GM12878 (cell line): ENCODE measurements around the gene FAN1. TPM values are rescaled to one million over a fixed set of nuclear protein-coding genes. Genes with fewer than 3 reads are reported as not detected.

Experiments used
- ATAC-seq: fragments of 200-7000 bp; cut with Tn5 transposase; 3 replicates; pipeline ENCODE4 v1.9.1; 2020; ENCODE audit warnings: mild to moderate bottlenecking, moderate library complexity
- BruUV-seq: library from RNA; stranded (reverse); fragments of 400-500 nt; replicated peaks from 2 replicates; lab custom pipeline; 2021; lab: Mats Ljungman, UMichigan
- CTCF ChIA-PET: fragments of 300-600 bp; sonication (Branson Sonifier 250); formaldehyde crosslinking; extraction: SDS; loops from one replicate; lab custom pipeline; 2021; ENCODE audit warnings: inconsistent platforms; lab: Yijun Ruan, JAX
- POLR2A ChIA-PET: fragments of 350-600 bp; formaldehyde crosslinking; extraction: SDS; loops from one replicate; lab custom pipeline; 2021; ENCODE audit warnings: inconsistent platforms; lab: Charles Lee
- RAD21 ChIA-PET: fragments of 300-600 bp; sonication (Branson Sonifier 250); formaldehyde crosslinking; loops from one replicate; lab custom pipeline; 2023; ENCODE audit warnings: antibody characterized with exemption; ENCODE audit not compliant: unreplicated experiment; lab: Charles Lee
- SMC1A ChIA-PET: fragments of 300-600 bp; sonication (Branson Sonifier 250); formaldehyde crosslinking; loops from one replicate; lab custom pipeline; 2023; ENCODE audit not compliant: unreplicated experiment, uncharacterized antibody; lab: Charles Lee
- DNase-seq: peaks from one replicate; pipeline ENCODE4 v3.0.0-alpha.2; 2011; ENCODE audit warnings: low read depth, low spot score
- FAIRE-seq: peaks from 3 replicates; lab custom pipeline; 2011; peaks lifted over from hg19 to GRCh38; lab: Jason Lieb, UNC
- H2AFZ ChIP-seq: 2 replicates; pipeline ENCODE4 v1.6.0; 2011; ENCODE audit warnings: low read depth, low read length, control low read depth; ENCODE audit not compliant: control insufficient read depth
- H3K27ac ChIP-seq: 2 replicates; pipeline ENCODE4 v1.5.1; 2011; ENCODE audit warnings: control low read depth; ENCODE audit not compliant: control insufficient read depth, insufficient read depth
- H3K27me3 ChIP-seq, 2 experiments: replicated peaks in 1 of 2; 2 replicates each; pipeline versions ENCODE4 v1.6.0 to v1.6.1; 2011; ENCODE audit warnings: low read length in 1 of 2; ENCODE audit not compliant: control insufficient read depth in 2 of 2, insufficient read depth in 2 of 2
- H3K36me3 ChIP-seq, 2 experiments: 2 replicates each; pipeline ENCODE4 v1.5.1; 2011; ENCODE audit warnings: low read length in 1 of 2; ENCODE audit not compliant: control insufficient read depth in 2 of 2, insufficient read depth in 2 of 2
- H3K4me1 ChIP-seq: 2 replicates; pipeline ENCODE4 v1.6.1; 2011; ENCODE audit warnings: mild to moderate bottlenecking, low read length, moderate library complexity, mixed read lengths; ENCODE audit not compliant: control insufficient read depth, insufficient read depth
- H3K4me2 ChIP-seq: 2 replicates; pipeline ENCODE4 v1.6.0; 2011; ENCODE audit warnings: control low read depth; ENCODE audit not compliant: control insufficient read depth, insufficient read depth
- H3K4me3 ChIP-seq: fragments of 200-600 bp; sonication (generic); 2 replicates; pipeline ENCODE4 v1.5.1; 2016
- H3K79me2 ChIP-seq: 2 replicates; pipeline ENCODE4 v1.6.0; 2011; ENCODE audit warnings: low read length; ENCODE audit not compliant: control insufficient read depth, insufficient read depth
- H3K9ac ChIP-seq: 2 replicates; pipeline ENCODE4 v1.8.0; 2011; ENCODE audit warnings: low read length, control low read depth, mixed read lengths; ENCODE audit not compliant: control insufficient read depth, insufficient read depth
- H3K9me3 ChIP-seq: replicated peaks from 3 replicates; pipeline ENCODE4 v1.5.1; 2011; ENCODE audit warnings: mild to moderate bottlenecking, low read length; ENCODE audit not compliant: control insufficient read depth, insufficient read depth
- H4K20me1 ChIP-seq: 2 replicates; pipeline ENCODE4 v1.6.0; 2011; ENCODE audit not compliant: control insufficient read depth, insufficient read depth
- CHD4 ChIP-seq: fragments of 200-600 bp; sonication (generic); IDR thresholded peaks from 2 replicates; pipeline ENCODE4 v1.6.1; 2016; ENCODE audit warnings: mild to moderate bottlenecking
- HDAC2 ChIP-seq: fragments of 200-600 bp; sonication (generic); IDR thresholded peaks from 2 replicates; pipeline ENCODE4 v1.6.1; 2017
- IKZF2 ChIP-seq, 2 experiments: fragments of 450-650 bp; IDR thresholded peaks; 2 replicates each; pipeline ENCODE4 v1.6.1; 2017; ENCODE audit warnings: mild to moderate bottlenecking in 2 of 2, moderate library complexity in 2 of 2
- IRF4 ChIP-seq: IDR thresholded peaks from 2 replicates; pipeline ENCODE4 v1.6.1; 2011; ENCODE audit warnings: low read depth, low read length
- JUND ChIP-seq: IDR thresholded peaks from 2 replicates; pipeline ENCODE4 v1.6.1; 2012; ENCODE audit warnings: low read depth, mild to moderate bottlenecking, low read length, improper control_type of control experiment, moderate library complexity
- NR2C1 ChIP-seq: fragments of 450-650 bp; IDR thresholded peaks from 2 replicates; pipeline ENCODE4 v1.6.1; 2017; ENCODE audit warnings: antibody characterized with exemption, mild to moderate bottlenecking, moderate library complexity
- RELB ChIP-seq: fragments of 450-650 bp; IDR thresholded peaks from 2 replicates; pipeline ENCODE4 v1.6.1; 2017; ENCODE audit warnings: low read depth, mild to moderate bottlenecking, moderate library complexity
- SUZ12 ChIP-seq: fragments of 200-600 bp; sonication (generic); IDR thresholded peaks from one replicate; pipeline ENCODE4 v1.6.1; 2018; ENCODE audit warnings: antibody characterized with exemption, mild to moderate bottlenecking; ENCODE audit not compliant: unreplicated experiment
- WGBS: methylation state at CpG from one replicate; pipeline ENCODE4 v1.1.6; 2016; ENCODE audit warnings: low lambda C conversion rate; ENCODE audit not compliant: insufficient replicate concordance, insufficient coverage; ENCODE audit errors: missing lambda C conversion rate; 5-methylcytosine and 5-hydroxymethylcytosine counted together
- in situ Hi-C: fragments of 300-500 bp; cut with MboI; formaldehyde crosslinking; loops from 9 replicates; pipeline ENCODE4 v1.14.3; 2018; ENCODE audit warnings: mixed read lengths
- intact Hi-C: fragments of 100-400 bp; cut with micrococcal nuclease; formaldehyde crosslinking; loops from one replicate; pipeline ENCODE4 v1.14.2; 2022; ENCODE audit not compliant: unreplicated experiment
- polyA plus RNA-seq, 11 experiments: library from polyadenylated mRNA; depleted of rRNA in 4 of 11; unstranded in 6 of 11; stranded (reverse) in 5 of 11; fragments of >200 nt; fragmentation: Nextera tagmentation in 4 of 11; fragmentation: Illumina TruSeq in 1 of 11; extraction: Ambion mirVana in 4 of 11; extraction: Trizol in 1 of 11; gene quantifications; 1 replicate in 1 of 11; 2 replicates in 10 of 11; pipeline versions ENCODE4 v1.2.1 to v1.2.3, GENCODE V29; 2011 to 2016; ENCODE audit warnings: inconsistent platforms in 2 of 11, missing spikeins in 2 of 11, low read depth in 1 of 11
- total RNA-seq, 4 experiments: library from RNA; depleted of rRNA in 3 of 4; stranded (reverse); fragments of >200 nt in 3 of 4; fragmentation: Illumina TruSeq in 1 of 4; extraction: Trizol in 1 of 4; gene quantifications; 2 replicates each; pipeline versions ENCODE4 v1.2.1 to v1.2.3, GENCODE V29; 2013 to 2021

The FAN1 gene
- total and polyA plus RNA-seq, 10 of the 15 experiments (the other 5 are each of a cell fraction or from before 2014, with no cell fraction given): 0.55 to 18.6 (median 12.6) TPM

DNA sequence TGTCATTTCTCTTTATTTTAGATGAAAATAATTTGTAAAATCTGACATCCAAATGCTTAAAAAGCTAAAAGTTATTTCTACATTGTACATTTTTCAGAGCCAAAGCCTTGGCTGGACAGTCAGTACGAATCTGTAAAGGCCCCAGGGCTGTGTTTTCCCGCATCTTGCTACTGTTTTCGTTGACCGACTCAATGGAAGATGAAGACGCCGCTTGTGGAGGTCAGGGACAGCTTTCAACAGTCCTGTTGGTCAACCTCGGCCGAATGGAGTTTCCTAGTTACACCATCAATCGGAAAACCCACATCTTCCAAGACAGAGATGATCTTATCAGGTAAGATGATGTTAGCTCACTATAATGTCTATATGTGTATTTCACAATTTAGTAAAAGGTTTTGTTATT lies 10.0 kb downstream of the FAN1 start:
- FAIRE-seq: no peak

GRCh38 chr15:30917013-30917412 lies 13.3 kb downstream of the FAN1 start:
- no peak for FAIRE-seq
- RAD21 ChIA-PET: no interaction called here
- 73% methylated on average over 6 of the region's 6 CpGs for WGBS

More for the DNA sequence above, 10.0 kb downstream of the FAN1 start:
- CTCF ChIA-PET: no interaction called here
- no peak for DNase-seq
- no peak overlapping the region for H3K27ac ChIP-seq
- TF ChIP-seq JUND (no peak), IRF4 (no peak), SUZ12 (no peak), HDAC2 (no peak), NR2C1 (no peak), IKZF2 (IDR thresholded peaks at IDR 0.05) (no peak)
- no TSS peak for BruUV-seq
- POLR2A ChIA-PET: no interaction called here
- 97% methylated on average over 9 of the region's 9 CpGs for WGBS
- intact Hi-C loops (no loop called here), in situ Hi-C loops (no loop called here)
- H3K4me1 ChIP-seq: 0 out of 2 replicates have a peak, but pooled peaks cover 2% of the 10 kb centered on the region
- H4K20me1 ChIP-seq: no peaks in the 10 kb centered on the region
- H3K9ac ChIP-seq: no peak overlapping the region
- RAD21 ChIA-PET: no interaction called here
- no peak for ATAC-seq
- H3K4me2 ChIP-seq: no peak overlapping the region
- peaks cover 2 to 16% of the 10 kb centered on the region in 2 experiments; a peak in 3 of 4 replicates for H3K36me3 ChIP-seq
- H2AFZ ChIP-seq: no peak overlapping the region
- SMC1A ChIA-PET: no interaction called here
- no peak overlapping the region for H3K4me3 ChIP-seq
- no peaks in the 10 kb centered on the region for H3K9me3 ChIP-seq
- H3K79me2 ChIP-seq: no peaks in the 10 kb centered on the region
- no peaks in the 10 kb centered on the region for H3K27me3 ChIP-seq

More at GRCh38 chr15:30917013-30917412, 13.3 kb downstream of the FAN1 start:
- Histone ChIP-seq H3K9ac (no peak overlapping the region), H3K4me1 (peaks cover 19% of the 10 kb centered on the region), H3K4me2 (no peak overlapping the region), H3K9me3 (no peaks in the 10 kb centered on the region), H3K27ac (no peak overlapping the region), H4K20me1 (no peaks in the 10 kb centered on the region; the same call in 1 of the 2 replicates), H3K27me3 (no peaks in the 10 kb centered on the region), H3K4me3 (no peak overlapping the region), H2AFZ (no peak overlapping the region)
- no peak for DNase-seq
- SMC1A ChIA-PET: interaction anchor here (0.6 to 1.5 kb wide), 2 partner anchors 14 to 58 kb away, joined by 3 read pairs; no protein-coding TSS in a partner anchor
- ATAC-seq: no peak
- POLR2A ChIA-PET: no interaction called here
- in situ Hi-C loops (no loop called here), intact Hi-C loops (no loop called here)
- CTCF ChIA-PET: interaction anchor here (0.7 to 1.1 kb wide), 2 partner anchors 9 to 23 kb away, joined by 4 to 5 read pairs; no protein-coding TSS in a partner anchor
- no TSS peak for BruUV-seq
- TF ChIP-seq RELB (no peak), CHD4 (no peak)
- TF ChIP-seq, all 136 proteins: peak for 0
- Histone ChIP-seq H3K36me3 (peaks cover 3 to 21% of the 10 kb centered on the region in 2 experiments; a peak in 3 of 4 replicates), H3K79me2 (no peaks in the 10 kb centered on the region)
